Stimulated activated CD4-positive, alpha-beta T cell treated with anti-CD3 and anti-CD28 coated beads, Interleukin-15, amount 100 ng/mL, for 24 hours (primary cell): ENCODE results near the gene EML6.
"Not testable (repeated sequence)": the region's sequence is repeated elsewhere in the genome, so short reads cannot be mapped to it uniquely, and the experiment has no call there.

Experiments used
- DNase-seq: peaks from one replicate; pipeline ENCODE4 v3.0.0-alpha.2; 2020

Gene EML6

DNA sequence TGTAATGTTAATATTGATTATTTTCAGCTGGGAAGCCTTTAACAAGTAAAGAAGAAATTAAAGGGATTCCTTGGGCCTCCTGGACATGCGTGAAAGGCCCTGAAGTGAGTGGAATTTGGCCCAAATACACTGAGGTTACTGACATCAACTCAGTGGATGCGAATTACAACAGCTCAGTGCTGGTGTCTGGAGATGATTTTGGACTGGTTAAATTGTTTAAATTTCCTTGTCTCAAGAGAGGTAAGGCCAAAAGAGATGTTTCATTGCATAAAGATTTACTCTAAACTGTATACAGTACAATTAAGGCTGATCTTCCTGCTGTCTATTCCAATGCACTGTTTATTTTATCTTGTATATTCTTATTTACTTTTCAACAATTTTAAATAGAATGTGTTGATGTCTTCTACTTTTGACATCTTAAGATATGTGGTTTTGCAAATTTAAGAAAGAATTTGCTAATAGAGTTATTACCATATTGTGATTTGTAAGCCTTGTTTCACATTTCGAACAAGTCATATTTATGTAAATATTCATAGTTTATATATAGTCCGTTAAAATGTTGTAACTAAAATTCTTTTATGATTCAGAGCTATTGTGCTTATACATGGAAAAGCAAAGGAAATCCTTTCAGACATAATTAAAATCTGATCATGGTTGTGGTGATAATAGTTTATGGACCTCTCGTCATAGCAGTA, 130.3 kb downstream of the EML6 start:
- no peak for DNase-seq

DNA sequence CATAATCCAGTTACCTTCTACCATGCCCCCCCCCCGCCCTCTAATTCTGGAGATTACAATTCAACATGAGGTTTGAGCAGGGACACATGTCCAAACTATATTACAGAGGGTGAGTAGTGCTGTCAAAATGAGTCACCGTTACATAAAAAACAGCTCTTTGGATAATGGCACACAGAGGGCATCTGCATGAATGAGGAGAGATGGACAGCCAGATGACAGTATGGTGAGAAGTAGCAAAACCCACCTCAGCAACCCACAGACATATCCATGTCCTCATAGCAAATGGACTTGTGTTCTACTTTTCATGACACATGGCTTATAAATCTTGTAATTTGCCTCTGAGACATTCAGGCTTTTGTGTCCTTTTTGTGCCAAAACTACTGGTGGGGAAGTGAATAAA, 132.0 kb downstream of the EML6 start:
- no peak for DNase-seq

DNA sequence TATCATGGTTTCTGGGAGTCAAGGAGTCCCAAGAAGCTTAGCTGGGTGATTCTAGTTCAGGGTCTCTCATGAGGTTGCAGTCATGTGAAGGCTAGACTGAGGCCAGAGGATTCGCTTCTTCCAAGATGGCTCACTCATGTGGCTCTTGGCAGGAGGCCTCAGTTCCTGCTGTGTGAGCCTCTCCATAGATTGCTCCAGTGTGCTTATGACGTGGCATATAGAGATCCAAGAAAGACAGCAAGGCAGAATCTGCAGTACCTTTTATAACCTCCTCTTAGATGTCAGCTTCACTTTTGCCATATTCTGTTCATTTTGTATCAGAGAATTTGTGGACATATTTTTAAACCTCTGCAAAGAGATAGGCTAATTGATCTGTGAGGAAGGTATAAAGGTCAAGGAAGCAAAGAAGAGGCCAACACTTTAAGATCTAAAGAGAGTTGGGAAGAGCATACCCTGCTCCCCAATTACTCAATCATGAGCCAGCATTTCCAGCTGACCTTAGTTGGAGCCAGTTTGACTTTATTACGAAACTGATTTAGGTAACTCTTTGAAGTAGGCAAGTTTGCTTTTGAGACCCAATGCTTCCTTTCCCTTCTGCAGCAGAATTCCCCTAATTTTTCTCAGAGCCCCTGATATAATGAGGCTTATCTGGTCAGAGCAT, 134.7 kb downstream of the EML6 start:
- DNase-seq = no peak

DNA sequence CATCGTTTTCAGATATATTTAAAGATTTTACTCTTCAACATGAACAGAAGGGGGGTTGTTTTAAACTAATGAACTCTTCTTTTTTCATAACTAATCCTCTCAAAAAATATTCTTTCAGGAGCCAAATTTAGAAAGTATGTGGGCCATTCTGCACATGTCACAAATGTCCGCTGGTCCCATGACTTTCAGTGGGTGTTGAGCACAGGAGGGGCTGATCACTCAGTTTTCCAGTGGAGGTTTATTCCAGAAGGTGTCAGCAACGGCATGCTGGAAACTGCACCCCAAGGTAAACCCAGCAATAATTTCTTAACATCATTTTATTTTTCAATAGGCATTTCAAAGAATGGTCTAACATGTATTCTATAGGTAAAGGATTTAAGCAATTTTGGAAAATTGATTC, 136.0 kb downstream of the EML6 start:
- no peak for DNase-seq

DNA sequence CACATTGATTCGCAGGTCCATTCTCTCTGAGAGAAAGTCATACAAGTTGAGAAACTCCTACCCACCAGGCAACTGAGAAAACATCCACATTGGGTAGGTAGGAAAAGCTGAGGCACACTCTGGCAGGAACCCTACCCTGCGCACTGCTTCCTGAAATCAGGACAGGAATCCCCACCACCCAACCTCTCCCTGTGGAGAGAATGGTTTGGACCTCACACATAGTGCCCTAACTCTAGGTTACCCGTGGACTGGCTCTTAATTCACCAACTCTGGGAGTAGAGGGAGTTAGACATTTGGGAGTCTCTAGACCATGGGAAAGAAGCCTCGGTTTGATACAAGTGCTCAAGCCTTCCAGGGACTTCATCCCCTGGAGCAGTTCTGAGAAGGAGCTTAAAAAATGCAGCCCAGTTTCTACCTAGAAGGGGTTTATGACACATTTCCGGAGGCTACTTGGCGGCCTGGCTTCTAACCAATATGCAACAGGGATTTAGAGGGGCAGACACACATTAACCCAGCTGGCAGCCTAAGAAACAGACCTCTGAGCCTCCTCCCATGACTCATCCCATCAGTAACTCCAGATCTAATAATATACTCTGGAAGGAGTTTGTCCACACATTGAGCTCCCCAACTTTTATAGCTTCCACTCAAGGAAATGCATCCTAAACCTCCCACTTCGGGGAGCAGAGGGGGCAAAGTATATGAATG, 136.7 kb downstream of the EML6 start:
- no peak for DNase-seq

DNA sequence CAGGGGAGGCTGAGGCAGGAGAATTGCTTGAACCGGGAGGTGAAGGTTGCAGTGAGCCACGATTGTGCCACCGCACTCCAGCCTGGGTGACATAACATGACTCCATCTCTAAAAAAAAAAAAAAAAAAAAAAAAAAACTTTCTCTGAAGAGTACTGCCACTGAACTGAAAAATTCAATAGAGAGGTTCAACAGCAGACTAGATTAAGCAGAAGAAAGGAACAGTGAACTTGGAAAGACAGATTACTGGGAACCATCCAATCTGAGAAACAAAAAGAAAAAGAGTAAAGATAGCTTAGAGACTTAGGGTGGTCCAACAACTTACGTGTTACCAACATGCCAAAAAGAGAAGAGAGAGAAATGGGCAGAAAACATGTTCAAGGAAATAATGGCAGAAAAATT, 138.8 kb downstream of the EML6 start:
- no peak for DNase-seq

DNA sequence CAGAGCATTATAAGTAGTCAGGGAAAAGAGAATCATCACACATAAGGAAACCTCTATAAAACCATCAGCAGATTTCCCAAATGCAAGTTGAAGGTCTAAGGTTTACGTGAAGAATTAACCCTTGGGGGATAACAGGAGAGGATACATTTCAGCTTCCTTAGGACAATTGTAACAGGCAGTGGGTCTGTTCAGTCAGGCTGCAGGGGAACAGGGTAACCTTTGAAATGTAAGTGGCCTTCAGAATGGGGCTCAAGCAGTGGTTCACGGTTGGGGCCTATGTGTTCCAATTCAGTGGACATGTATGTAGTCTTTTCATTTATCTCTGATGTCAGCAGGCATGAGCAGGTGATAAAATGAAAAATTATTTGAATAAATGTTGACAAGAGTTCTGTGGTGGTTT, 139.3 kb downstream of the EML6 start:
- DNase-seq = no peak

DNA sequence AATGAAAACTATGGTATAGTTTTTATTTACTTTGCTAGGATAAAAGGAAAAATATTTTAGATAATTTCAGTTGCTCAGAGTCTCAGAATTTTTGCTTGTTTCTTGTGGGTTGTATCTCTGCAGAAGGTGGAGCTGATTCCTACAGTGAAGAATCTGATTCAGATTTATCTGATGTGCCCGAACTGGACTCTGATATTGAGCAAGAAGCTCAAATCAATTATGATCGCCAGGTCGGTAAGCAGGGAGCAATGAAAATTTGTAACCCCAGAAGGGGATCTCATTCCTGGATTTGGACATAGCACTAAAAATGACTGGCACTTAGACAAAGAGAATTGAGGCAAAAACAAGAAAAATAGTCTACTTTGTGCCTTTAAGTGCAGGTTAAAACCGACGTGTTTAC, 140.2 kb downstream of the EML6 start:
- no peak for DNase-seq

DNA sequence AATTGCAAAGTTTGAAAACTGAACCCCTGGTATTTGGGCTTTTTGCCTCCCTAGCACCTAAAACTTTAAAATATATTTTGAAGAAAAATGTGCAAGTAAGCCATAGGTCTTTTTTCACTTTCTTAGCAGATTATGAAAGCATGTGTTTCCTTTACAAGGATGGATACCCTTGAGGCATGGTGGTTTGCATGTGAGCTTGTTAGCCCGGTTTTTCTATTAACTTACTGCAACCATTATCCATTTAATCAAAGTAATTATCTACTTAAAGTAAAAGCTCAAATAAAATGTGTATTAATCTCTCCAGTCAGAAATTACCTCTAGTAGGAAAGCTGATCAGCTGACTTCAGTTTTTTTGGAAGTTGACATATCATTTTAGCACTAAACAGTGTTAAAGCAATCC, 140.6 kb downstream of the EML6 start:
- no peak for DNase-seq

DNA sequence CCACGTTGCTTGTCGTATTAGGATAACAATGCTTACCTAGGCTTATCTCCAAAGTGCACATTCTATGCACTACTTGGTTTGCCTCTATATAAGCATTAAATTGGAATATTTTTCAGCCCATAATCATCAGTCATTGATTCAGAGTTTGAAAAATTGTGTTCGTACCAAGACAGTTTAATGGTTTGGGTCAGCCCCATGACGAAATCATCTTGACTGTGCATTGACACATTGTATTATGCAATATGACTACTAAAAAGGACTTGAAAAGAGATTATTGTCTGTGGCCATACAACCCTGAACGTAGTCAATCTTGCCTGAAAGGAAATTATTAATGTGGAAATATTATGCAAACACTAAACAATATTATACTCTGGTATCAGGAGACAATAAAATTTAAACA, 141.3 kb downstream of the EML6 start:
- DNase-seq = no peak

DNA sequence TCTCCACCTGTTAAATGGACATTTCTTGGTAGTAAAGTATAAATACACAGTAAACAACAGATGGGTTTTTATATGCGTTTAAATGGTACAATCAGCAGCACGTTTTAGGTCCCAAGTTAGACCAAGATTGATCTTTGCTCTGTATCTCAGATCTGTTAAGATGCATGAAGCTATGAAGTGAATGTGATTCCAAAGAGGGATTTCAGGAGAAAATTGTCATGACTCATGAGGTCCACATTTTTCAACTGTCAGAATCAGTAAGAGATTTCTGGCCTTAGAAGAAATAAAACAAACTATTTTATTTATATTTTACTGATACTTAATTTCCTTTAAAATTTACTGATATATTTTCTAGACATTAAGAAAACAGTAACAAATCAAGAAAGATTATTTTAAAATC, 142.7 kb downstream of the EML6 start:
- DNase-seq = no peak

DNA sequence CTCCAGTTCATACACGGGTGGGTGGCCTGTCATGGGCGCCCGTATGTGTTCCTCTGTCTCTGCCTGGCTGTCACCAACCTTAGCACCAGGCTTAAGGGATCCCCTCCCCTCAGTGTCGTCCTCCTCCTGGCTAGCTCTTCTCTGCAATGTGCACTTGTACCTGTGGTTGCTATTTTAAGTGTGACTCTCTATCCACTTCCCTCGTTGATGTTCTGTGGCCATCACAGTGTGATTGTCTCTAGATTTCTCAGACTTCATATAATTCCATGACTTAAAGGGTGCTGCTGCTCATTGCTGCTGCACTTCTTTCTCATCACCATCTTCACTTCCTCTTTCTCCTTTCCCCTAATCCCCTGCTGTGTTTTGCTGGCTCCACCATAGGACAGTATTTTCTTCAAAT, 143.4 kb downstream of the EML6 start:
- DNase-seq = no peak

DNA sequence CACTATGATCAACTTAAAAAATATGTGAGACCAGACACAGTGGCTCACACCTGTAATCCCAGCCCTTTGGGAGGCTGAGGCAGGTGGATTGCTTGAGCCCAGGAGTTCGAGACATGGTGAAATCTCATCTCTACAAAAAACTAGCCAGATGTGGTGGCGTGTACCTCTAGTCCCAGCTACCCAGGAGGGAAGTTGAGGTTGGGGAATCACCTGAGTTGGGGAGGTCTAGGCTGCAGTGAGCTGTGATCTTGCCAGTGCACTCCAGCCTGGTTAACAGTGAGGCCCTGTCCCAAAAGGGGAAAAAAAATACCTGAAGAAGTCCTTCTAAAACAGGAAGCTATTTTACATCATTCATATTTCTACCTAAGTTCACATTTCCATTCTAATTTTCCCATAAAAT, 144.0 kb downstream of the EML6 start:
- DNase-seq = no peak

DNA sequence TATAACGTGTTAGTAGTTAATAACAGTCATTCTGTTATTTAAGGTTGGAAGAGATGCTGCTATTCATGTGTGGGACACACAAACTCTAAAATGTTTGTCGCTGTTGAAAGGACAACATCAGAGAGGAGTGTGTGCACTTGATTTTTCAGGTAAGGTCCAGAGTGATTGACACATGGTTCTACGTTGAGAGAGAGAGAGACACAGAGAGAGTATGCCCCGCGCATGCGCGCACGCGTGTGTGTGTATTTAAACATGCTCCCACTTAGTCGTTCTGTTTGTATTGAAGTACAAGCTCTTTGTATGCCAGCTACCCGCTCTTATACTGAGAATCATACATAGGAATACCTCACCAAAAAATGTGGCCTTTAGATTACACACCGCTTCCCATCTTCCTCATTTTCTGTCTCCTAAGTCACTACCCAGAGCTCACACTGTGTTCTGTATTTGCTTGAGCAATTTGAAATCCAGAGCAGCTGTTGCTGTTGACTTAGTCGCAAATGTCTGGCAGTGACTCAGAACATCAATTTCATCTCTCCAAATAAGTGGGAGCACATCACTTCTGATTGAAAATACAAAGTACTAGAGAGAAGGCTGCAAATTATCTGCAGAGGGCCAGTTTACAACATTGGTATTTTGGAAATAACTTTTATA, 148.1 kb downstream of the EML6 start:
- no peak for DNase-seq

DNA sequence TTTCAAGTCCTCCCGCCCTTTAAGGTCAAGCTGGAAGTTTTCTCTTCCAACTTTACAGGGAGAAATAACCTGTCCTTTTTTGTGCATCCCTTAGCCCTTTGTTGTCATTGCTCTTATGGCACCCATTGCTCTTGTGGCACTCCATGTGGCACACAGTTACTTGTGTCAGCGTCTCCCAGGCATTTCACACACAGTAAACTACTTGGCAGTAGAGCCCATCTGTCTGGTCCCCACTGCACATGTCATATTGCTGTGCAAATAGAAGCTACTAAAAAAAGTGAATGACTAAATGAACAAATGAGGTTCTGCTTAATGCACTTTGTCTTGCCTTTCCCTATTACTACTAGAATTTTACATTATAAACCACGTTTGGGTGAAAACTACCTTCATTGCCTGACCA, 149.3 kb downstream of the EML6 start:
- DNase-seq = no peak

DNA sequence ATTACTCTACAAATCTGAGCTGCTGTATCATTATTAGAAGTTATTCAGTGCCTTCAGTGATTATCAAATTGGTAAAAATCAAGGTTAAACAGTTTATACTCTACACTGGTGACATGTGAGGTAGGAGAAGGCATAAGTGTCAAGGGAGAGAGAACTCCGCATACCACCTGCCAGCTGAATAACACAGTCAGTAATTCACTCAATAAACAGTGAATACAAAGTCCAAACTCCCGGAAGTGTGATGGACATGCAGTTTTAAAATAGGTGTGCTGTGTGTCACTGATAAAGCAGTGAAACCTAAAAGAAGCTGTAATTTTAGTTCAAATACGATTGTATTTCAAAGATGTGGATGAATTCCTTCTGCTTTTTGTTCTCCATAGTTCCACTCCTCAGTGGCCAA, 149.8 kb downstream of the EML6 start:
- not testable (repeated sequence) for DNase-seq

DNA sequence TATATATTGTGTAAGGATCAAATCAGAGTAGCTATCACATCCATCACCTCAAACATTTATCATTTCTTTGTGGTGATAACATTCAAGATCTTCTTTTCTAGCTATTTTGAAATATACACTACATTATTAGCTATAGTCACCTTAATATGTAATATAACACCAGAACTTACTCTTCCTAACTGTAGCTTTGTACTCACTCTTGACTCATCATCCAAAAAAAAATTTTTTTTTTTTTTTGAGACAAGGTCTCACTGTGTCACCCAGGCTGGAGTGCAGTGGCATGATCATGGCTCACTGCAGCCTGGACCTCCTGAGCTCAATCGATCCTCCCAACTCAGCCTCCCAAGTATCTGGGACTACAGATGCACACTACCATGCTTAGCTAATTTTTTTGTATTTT, 153.3 kb downstream of the EML6 start:
- DNase-seq = no peak

DNA sequence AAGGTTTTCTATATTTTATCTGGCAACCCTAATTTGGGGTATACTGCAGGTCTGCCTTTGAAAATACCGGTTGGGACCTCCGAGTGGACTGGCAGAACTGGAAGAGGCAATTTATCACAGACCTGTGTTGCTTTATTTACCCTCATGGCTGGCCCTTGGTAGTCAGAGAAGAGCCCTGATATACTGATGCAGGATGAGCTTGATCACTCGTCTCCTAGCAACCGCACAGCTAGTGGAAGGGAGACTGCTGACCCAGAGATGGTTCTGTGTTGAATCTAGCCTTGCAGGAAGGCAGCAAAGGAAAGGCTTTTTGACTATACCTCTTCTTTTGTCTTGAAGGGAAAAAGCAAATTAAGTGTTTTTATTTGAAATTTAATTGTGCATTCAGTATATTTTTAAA, 154.7 kb downstream of the EML6 start:
- no peak for DNase-seq

DNA sequence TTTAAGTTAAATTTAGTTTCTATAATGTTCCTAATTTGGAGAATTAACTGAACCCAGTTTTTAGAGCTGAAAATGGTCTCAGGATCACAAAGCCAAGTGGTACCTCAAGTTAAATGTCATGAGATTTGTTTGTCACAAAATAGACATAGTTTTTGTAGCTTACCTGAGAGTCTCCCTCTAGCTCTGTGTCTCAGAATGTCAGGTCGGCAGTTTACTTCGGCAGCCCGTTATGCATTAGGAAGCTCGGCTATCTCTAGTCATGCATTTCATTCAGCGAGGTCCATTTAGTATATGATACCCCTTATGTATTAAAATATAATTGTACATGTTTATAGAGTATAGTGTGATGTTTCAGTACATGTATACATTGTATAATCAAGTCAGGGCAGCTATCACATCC, 155.6 kb downstream of the EML6 start:
- no peak for DNase-seq

DNA sequence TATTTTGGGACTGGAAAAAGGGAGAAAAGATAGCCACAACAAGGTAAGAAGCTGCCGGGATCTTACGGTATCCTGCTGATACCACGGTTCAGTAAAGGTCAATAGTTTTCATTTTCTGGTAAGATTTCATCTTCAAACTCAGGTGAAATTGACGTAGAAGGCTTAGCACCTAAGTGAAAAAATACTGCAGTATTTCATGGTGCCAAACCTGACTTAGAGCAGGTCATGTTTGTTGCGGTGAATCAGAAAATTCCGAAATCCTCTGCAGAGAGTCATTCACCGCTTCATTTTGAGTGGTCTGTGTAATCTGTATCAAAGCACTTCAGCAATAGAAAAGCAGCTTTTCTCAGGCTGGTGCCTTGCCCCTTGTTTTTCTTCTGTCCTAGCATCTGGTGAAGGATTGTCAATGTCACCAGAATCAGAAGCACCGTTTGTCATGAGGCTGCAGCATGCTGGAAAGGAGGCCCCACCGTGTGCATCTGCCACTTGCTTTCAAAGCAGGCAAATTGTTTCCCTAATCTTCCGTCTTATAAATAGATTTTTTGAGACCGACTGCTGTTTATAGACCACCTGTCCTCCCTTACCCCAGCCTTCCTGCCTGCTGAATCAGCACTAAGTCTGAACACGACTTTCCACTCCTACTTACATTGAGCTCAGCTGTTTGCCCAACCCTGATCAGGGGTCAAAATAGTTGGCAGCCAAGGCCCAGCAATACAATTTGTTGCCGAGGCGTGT, 156.3 kb downstream of the EML6 start:
- DNase-seq = no peak

DNA sequence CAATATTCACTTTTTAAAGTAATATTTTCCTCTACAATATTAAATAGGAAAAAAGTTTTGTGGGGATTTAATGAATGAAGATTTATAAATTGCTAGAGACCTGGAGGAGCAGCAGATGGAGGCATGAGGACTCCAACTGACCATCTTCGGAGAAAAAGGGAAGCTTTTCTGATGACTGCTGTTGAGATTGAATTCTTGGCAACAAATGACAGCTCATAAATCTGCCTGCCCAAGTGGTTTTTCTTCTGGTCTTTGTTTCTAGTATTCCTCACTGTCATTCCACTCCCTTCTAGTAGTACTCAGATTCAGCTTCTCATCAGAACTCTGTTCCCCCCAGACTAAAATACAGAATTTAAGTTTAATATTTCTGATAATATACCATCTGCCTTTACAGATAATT, 157.0 kb downstream of the EML6 start:
- DNase-seq = no peak

DNA sequence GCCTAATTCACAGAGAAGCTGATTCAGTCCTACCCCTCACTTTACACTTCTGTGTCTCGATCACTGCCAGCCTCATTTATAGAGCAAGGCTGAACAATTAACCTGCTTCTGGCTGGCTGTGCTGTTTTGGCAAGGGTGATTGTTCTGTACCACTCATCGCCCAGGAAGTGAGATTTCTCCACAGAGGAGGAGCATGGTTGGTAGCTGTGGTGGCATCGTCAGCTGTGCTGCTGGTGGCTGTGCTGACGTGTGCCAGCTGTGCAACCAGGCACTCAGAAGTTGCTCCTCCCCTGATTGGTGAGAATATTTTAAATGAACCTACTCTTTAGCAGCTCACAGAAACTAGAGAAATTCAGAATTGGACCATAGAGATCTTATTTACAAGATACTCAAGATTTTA, 158.3 kb downstream of the EML6 start:
- DNase-seq = no peak

DNA sequence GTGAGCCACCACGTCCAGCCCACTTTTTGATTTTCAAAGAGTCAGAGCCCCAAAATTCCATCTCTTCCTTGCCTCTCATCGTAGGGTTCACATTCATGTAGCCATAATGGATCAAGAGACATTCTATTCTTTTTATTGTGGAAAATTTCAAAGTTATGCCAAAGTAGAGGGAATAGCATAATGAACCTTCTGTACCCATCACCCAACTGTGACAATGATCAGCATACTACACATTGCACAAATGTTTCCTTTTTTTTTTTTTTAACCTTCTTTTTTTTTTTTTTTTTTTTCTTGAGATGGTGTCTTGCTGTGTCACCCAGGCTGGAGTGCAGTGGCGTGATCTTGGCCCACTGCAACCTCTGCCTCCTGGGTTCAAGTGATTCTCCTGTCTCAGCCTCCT, 162.4 kb downstream of the EML6 start:
- no peak for DNase-seq
